HFFc6 (cell line): Measurements from ENCODE around the gene GAGE10. TPM values are rescaled to one million over a fixed set of nuclear protein-coding genes. Genes with fewer than 3 reads are reported as not detected.

Experiments used
- DNase-seq: peaks from one replicate; pipeline ENCODE4 v3.0.0-alpha.2; 2018
- H3K27ac Mint-ChIP-seq: 2 replicates; pipeline ENCODE4 v1.8.0; 2020; ENCODE audit warnings: mild to moderate bottlenecking, mixed read lengths
- H3K27me3 Mint-ChIP-seq: 2 replicates; pipeline ENCODE4 v1.8.0; 2021; ENCODE audit warnings: mild to moderate bottlenecking, moderate library complexity, mixed read lengths; ENCODE audit not compliant: insufficient read depth
- H3K36me3 Mint-ChIP-seq: 2 replicates; pipeline ENCODE4 v1.8.0; 2021; ENCODE audit warnings: low read depth, mixed read lengths
- H3K4me1 Mint-ChIP-seq: 2 replicates; pipeline ENCODE4 v1.8.0; 2020; ENCODE audit warnings: low read depth, mixed read lengths
- H3K4me3 Mint-ChIP-seq: 2 replicates; pipeline ENCODE4 v1.8.0; 2020; ENCODE audit warnings: mild to moderate bottlenecking, moderate library complexity, mixed read lengths
- H3K9me3 Mint-ChIP-seq: 2 replicates; pipeline ENCODE4 v1.8.0; 2020; ENCODE audit warnings: mild to moderate bottlenecking, mixed read lengths
- CTCF ChIP-seq: fragments of 200-600 bp; sonication (generic); IDR thresholded peaks from 2 replicates; pipeline ENCODE4 v1.5.0; 2021; ENCODE audit warnings: antibody characterized with exemption, mild to moderate bottlenecking
- long read RNA-seq: library from polyadenylated mRNA; unstranded; transcript quantifications from one replicate; pipeline ENCODE4 v2.0.0, GENCODE V29; 2019
- total RNA-seq, 6 experiments: library from RNA; stranded (reverse); fragmentation: NEBNext Ultra II Directional; extraction: Animal tissue kit (Norgen Biotek cat#: 25700); gene quantifications; 2 replicates in 1 of 6; 3 replicates in 5 of 6; pipeline ENCODE4 v1.2.3, GENCODE V29; 2021

The GAGE10 gene
- not detected for total RNA-seq
- long read RNA-seq: 0 reads

- TF ChIP-seq CTCF: no peak
- Mint-ChIP-seq H3K4me1 (peaks cover 1% of the 10 kb centered on the region; the same call in 1 of the 2 replicates), H3K27me3 (peaks cover 11% of the 10 kb centered on the region), H3K9me3 (no peaks in the 10 kb centered on the region), H3K27ac (no peak within 1 kb of the TSS), H3K36me3 (no peaks in the 10 kb centered on the region), H3K4me3 (no peak within 1 kb of the TSS)
- DNase-seq: no peak
Observed at GRCh38 chrX:49303346-49303745, at the start of gene GAGE10. Gene GAGE10, plus strand, starts transcription at chrX:49303646. Its CDS starts 1,214 bp downstream, at chrX:49304860.

GRCh38 chrX:49254639-49255038 is 48.8 kb upstream of the GAGE10 start:
- Mint-ChIP-seq H3K4me1 (no peaks in the 10 kb centered on the region), H3K27me3 (peaks cover 3% of the 10 kb centered on the region), H3K9me3 (no peaks in the 10 kb centered on the region), H3K27ac (no peak overlapping the region), H3K36me3 (no peaks in the 10 kb centered on the region), H3K4me3 (no peak overlapping the region)
- no peak for TF ChIP-seq CTCF
- no peak for DNase-seq

GRCh38 chrX:49256268-49256995 is 47.0 kb upstream of the GAGE10 start:
- Mint-ChIP-seq H3K4me3 (no peak overlapping the region), H3K36me3 (no peaks in the 10 kb centered on the region), H3K27me3 (peaks cover 5% of the 10 kb centered on the region), H3K27ac (no peak overlapping the region), H3K4me1 (no peaks in the 10 kb centered on the region), H3K9me3 (no peaks in the 10 kb centered on the region)
- DNase-seq: no peak
- TF ChIP-seq CTCF: no peak

GRCh38 chrX:49257074-49257790 is 46.2 kb upstream of the GAGE10 start:
- no peak overlapping the region for H3K4me3 Mint-ChIP-seq
- peaks cover 5% of the 10 kb centered on the region for H3K27me3 Mint-ChIP-seq
- no peaks in the 10 kb centered on the region for H3K9me3 Mint-ChIP-seq
- H3K27ac Mint-ChIP-seq: no peak overlapping the region
- no peaks in the 10 kb centered on the region for H3K36me3 Mint-ChIP-seq
- DNase-seq: no peak
- H3K4me1 Mint-ChIP-seq: no peaks in the 10 kb centered on the region
- no peak for TF ChIP-seq CTCF

- TF ChIP-seq CTCF: no peak
- no peak for DNase-seq
- Mint-ChIP-seq H3K36me3 (no peaks in the 10 kb centered on the region), H3K9me3 (no peaks in the 10 kb centered on the region), H3K4me3 (no peak overlapping the region), H3K4me1 (no peaks in the 10 kb centered on the region), H3K27me3 (peaks cover 5% of the 10 kb centered on the region), H3K27ac (no peak overlapping the region)
Observed at GRCh38 chrX:49257846-49258748, 45.3 kb upstream of the GAGE10 start.
